Subcutaneous adipose tissue (tissue), 4 donors: ENCODE measurements around the gene C20orf204. TPM values are rescaled to one million over a fixed set of nuclear protein-coding genes. Genes with fewer than 3 reads are reported as not detected.

ENCODE experiments used
- total RNA-seq, 4 donors: library from RNA; depleted of rRNA; stranded (reverse); fragments of >200 nt; gene quantifications; one replicate each; pipeline ENCODE4 v1.1.0, GENCODE V29; 2016
- TF ChIP-seq, protein P1 (sequence below): fragments of 450-650 bp; IDR thresholded peaks from one replicate; pipeline ENCODE4 v1.5.1; 2016; ENCODE audit warnings: low read depth, mild to moderate bottlenecking, control low read depth, antibody characterized with exemption, moderate library complexity

C20orf204 gene
- total RNA-seq, 4 donors from 2014 or later, result 0.17 to 4.0 (median 1.1) TPM

DNA sequence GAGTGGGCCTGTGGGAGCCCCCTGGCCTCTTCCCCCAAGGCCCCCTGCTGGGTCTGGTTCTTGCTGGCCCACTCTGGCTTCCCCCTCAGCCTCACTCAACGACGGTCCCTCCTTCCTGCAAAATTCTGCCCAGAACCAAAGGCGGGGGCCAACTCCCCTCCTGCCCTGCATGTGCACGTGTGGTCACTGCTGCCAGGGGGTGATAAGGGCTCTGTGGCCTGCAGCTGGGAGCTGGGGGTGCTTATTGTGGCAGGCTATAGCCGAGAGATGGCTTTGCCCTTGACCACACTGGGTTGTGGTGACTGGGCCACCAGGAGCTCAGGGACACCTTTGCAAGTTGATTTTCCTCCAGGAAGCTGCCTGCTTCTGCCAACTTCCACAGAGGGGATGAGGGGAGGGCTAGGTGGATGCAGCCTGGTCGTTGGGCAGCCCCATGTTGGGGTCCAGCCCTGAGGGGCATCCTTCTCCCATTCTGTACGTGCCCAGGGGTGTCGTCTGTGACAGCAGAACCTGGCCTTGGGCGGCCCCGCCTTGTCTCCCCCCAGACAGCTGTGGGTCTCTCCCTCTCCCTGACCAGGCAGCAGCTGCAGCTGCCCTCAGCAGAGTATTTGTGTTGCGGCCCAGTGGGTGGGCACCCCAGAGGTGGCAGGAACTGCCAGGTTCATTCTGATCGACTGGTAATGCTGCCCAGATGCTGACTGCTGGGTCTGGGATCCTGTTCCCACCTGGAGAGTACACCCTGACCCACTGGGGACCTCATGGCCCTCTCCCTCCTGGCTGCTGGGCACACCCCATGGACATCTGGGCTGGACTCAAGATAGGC, 32.6 kb downstream of the C20orf204 start:
- TF ChIP-seq, protein P1, sequence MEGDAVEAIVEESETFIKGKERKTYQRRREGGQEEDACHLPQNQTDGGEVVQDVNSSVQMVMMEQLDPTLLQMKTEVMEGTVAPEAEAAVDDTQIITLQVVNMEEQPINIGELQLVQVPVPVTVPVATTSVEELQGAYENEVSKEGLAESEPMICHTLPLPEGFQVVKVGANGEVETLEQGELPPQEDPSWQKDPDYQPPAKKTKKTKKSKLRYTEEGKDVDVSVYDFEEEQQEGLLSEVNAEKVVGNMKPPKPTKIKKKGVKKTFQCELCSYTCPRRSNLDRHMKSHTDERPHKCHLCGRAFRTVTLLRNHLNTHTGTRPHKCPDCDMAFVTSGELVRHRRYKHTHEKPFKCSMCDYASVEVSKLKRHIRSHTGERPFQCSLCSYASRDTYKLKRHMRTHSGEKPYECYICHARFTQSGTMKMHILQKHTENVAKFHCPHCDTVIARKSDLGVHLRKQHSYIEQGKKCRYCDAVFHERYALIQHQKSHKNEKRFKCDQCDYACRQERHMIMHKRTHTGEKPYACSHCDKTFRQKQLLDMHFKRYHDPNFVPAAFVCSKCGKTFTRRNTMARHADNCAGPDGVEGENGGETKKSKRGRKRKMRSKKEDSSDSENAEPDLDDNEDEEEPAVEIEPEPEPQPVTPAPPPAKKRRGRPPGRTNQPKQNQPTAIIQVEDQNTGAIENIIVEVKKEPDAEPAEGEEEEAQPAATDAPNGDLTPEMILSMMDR, result no peak

DNA sequence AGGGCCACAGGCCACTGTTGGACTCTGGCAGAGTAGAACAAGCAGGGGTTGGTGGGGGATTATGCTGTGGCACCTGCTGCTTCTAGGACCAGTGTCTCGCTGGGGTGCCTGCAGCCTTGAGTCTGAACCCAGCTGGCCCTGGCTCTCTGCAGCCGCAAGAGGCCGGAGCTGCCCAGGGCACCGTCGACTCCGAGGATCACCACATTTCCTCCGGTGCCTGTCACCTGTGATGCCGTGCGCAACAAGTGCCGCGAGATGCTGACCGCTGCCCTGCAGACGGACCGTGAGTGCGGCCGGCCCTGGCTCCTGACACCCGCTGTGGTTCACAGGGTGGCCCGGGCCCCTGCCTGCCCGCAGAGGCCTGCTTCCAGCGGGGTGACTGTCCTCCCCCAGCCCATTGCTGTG, 33.2 kb downstream of the C20orf204 start:
- TF ChIP-seq, protein P1, result no peak

DNA sequence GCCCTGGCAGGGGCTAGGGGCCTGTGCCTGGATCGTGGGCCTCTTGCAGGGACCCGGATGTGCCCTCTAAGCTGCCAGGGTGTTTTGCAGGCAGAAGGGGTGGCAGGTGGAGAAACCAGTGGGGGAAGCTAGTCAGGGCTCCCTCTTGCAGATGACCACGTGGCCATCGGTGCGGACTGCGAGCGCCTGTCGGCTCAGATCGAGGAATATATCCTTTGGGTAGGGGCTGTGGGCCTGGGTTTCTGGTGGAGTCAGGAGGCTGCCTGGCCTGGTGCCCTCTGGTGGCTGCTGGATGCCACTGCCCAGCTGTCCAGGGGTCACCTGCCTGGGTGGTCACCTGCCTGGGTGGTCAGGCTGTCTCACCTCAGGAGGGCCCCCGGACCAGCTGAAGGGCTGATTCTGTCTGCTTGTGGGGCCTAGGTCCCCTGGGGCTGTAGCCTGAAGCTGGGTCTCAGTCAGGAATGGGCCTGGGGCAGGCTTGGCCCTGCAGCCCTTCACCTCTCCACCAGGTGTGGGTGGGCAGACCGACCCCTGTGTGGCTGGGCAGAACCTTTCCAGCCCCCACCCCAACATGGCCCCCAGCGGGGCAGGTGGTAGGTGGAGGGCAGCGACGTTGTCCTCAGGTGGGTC, 33.7 kb downstream of the C20orf204 start:
- TF ChIP-seq, protein P1, result no peak

DNA sequence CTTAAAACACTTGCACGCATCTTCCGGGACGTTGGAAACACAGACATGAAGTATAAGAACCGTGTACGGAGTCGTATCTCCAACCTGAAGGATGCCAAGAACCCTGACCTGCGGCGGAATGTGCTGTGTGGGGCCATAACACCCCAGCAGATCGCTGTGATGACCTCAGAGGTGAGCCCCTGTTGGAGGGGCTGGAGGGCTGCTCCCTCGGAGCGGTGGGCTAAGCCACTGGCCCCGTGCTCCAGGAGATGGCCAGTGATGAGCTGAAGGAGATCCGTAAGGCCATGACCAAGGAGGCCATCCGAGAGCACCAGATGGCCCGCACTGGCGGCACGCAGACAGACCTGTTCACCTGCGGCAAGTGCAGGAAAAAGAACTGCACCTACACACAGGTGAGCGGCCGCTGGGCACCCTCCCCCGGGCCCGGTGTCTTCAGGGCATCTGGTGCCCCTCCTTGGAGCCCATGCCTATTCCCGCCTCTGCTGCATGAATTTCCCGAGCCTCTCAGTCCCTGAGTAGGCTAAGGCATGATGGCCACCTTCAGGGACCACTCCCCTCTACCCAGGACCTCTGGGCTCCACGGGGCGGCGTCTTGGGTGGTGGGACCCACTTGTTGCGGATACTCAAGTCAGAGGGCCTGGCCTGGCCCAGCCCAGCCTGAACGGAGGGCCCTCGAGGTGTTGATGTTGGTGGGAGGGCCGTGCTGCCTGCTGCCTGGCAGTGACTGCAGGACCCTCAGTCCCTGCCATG, 34.4 kb downstream of the C20orf204 start:
- TF ChIP-seq, protein P1, result no peak

DNA sequence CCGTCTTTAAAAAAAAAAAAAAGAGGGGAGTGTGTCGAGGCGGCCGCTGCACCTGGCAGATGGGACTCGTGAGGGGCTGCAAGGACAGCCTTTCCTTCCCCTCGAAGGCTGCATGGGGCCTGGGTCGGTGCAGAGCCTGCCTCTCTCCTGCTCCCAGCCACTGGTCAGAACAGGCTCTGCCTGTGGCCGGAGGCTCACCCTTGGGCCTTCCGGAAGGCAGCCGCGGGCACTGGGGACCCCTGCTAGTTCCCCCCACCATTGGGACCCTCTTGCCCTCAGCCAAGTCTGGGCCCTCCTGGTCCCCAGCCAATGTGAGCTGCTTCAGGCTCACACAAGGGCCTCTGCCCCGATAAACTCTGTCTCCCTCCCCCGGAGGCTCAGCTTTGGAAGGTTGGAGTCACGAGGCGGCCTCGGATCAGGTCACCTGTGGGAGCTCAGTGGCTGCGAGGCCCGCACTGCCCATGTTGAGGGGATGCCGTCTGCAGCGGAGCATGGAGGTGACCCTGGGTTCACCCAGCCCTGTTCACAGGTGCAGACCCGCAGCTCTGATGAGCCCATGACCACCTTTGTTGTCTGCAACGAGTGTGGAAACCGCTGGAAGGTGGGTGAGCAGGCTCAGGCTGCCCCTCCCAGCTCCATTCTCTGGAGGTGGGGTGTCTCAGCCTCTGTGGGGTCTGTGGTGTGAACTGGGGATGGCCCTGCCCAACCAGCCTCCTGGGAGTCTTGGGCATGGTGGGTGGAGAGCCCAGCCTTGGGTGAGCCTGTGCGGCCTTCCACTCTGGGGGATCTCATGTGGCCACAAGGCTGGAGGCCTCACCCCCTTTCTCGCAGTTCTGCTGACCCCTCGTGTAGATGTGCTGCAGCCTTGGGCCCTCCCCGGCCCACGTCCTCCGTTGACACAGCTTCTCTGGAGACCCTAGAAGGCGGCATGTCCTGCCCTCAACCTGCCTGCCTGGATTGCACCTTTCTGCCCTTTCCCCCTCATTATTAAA, 35.7 kb downstream of the C20orf204 start:
- TF ChIP-seq, protein P1, result no peak

DNA sequence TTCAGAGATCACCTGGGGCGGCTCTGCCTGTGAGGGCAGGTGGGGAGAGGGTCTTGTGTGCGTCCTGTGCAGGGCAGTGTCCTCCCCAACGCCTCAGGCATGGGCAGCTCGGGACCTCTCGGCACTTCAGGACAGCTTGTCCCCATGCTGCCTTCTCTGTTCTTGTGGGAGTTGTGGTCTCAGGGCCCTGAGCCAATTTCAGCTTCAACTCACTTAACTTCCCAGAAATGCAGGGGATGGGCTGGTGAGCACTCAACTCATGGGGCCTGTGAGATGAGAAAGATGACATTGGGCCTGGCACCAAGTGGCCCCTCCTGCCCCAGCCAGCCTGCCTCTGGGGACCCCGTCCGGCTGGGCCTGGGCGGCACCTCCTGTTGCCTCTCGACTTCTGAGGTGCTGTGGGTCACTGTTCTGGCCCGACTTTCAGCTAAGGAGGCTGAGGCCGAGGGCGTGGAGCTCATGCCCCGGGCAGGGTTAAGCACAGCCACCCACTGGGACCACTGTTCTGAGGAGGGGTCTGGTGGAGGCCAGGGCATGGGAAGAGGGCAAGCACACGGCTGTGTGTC, 36.6 kb downstream of the C20orf204 start:
- TF ChIP-seq, protein P1, result no peak
